GM08714 (cell line): ENCODE results near the gene ZNFX1.
"Not testable (repeated sequence)": the region's sequence is repeated elsewhere in the genome, so short reads cannot be mapped to it uniquely, and the experiment has no call there.

Experiments
- H3K4me3 ChIP-seq: fragments of 200-500 bp; sonication (Bioruptor generic); 2 replicates; pipeline ENCODE4 v1.5.1; 2014; ENCODE audit warnings: mild to moderate bottlenecking, low read length, inconsistent platforms
- ZNF274 ChIP-seq: IDR thresholded peaks from 2 replicates; pipeline ENCODE4 v1.6.1; 2012; ENCODE audit warnings: mild to moderate bottlenecking, low read depth, low read length

ZNFX1 gene

DNA sequence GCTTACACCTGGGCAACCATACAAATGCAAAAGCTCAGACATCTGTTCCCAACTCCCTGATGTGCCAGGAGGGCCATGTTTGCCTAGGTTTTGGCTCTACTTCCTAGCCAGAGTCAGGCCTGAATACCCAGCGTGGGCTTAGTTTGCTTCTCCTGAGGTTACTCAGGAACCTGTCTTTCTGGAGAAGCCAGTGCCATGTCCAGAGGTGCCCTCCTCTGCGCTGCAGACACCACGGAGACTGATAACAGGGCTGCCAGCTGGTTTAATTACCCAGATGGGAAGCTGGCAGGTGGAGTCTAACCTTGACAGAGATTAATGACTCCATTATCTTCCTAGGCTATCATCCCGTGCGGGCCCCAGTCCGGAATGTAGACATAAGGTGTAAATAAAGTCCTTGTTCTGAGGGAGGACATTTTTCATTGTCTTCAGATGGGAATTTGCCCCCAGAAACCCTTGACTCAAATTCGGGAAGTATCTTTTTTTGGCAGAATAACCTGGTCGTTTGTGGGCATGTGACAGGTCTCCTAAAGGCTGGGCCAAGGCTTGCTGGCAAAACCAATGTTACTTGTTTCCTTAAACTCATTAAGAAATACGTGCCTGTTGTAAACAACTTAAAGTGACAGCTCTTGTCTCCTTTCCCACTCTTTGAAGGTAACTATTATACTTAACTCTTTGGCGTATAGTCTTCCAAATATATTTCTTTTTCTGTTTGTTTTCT, 29.2 kb upstream of the ZNFX1 start:
- H3K4me3 ChIP-seq, result no peak overlapping the region
- no peak for TF ChIP-seq ZNF274

DNA sequence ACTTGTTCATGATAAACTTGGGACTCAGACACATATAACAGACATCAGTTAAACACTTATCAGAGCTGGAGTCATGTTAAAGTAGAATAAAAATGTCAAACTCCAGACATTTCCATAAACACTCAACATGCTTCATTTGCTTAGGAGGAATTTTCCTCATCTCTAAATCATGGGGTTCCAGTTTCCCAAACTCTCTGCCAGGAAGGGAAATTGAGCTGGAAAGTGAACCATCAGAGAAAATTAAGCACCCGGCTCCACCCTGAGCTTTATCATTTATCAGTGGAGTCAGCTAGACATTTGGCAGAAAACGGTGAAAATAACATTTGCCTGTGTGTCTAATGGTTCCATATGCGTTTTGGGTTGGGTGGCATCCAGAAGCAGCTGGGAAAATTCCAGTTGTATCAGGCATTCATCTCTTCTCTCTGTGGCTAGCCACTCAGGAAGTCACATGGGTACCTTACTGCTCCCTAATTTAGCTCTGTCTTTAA, 25.3 kb upstream of the ZNFX1 start:
- TF ChIP-seq ZNF274, result no peak
- no peak overlapping the region for H3K4me3 ChIP-seq

DNA sequence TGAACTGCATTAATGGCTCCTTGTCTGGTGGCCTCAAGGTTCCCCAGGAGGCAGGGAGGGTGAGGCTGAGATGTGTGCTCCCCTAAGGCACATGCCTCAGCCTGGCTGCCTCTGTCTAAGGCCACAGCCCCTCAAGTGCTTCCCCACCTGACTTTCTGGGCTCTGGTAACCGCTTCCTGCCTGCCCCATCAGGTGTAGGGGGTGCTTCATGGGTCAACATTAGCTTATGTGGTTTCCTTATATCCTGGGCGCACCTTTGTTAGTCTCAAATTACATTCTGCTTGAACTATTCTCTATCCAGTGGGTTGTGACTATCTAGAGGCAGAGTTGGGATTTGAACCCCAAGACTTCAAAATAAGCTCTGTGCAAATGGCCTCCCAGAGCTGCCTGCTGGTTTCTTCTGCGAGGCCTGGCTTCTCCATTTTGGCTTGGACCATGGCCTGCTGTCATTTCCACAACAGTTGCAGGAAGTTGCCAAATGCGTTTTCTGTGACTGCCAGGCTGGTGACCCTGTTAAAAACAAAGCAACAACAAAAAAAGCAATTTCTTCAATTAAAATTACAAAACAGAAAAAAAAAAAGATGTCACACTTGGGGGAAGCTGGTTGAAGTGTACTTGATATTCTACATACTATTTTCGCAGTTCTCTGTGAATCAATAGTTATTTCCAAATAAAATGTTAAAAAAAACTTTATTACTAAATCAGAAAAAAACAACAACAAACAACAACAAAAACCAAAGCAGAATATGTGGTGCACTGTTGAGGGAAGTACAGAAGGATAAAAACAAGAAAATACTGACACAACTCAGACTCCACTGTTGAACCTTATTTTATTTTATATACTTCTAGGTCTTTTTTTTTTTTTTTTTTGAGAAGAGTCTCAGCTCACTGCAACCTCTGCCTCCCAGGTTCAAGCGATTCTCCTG, 20.0 kb upstream of the ZNFX1 start:
- TF ChIP-seq ZNF274, result no peak
- H3K4me3 ChIP-seq, result no peak overlapping the region

DNA sequence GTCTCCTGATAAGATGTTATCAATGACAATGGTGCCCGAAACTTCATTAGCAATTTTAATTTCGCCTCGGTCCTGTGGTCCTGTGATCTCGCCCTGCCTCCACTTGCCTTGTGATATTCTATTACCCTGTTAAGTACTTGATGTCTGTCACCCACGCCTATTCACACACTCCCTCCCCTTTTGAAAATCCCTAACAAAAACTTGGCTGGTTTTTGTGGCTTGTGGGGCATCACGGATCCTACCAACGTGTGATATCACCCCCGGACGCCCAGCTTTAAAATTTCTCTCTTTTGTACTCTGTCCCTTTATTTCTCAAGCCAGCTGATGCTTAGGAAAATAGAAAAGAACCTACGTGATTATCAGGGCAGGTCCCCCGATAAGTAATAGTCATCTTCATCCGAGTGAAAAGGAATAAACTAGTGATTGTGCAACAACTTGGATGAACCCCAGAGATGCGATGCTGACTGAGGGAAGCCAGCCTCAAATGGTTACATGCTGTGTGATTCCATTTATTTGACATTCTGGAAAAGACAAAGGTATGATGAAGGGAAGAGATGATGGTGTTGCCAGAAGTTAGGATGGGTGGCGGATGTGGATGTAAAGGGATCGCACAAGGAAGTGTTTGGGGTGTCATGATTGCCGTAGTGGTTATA, 16.3 kb upstream of the ZNFX1 start:
- H3K4me3 ChIP-seq, result not testable (repeated sequence)

DNA sequence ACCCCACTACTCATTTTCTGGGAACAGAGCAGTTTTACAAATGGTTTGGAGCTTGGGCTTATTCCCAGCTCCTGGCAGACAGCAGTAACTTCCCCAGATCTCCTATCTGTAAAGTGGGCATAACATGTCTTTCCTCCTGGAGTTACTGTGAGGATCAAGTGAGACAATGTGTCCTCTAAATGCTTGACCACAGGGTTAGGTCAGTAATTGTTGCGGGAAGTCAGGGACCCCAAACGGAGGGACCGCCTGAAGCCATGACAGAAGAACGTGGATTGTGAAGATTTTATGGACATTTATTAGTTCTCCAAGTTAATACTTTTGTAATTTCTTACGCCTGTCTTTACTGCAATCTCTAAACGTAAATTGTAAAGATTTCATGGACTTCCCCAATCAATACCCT, 15.3 kb upstream of the ZNFX1 start:
- H3K4me3 ChIP-seq, result no peak overlapping the region
- no peak for TF ChIP-seq ZNF274

DNA sequence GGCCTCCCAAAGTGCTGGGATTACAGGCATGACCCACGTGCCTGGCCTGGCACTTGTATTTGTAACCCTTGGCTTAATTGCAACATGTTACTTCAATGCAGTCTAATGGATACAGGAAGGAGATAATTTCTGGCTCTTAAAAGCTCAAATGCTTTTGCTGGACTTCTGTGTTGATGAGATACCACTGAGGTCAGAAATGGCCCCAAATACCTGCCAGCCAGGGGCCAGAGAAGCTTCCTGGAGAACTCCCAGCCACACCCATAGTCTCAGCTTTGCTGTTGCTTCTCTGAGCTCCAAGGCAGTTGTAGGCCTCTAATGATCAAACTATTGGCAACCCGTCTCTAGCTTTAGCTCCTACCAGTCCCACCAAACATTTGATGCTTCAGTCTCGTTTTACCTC, 14.2 kb upstream of the ZNFX1 start:
- no peak overlapping the region for H3K4me3 ChIP-seq
- TF ChIP-seq ZNF274, result no peak

DNA sequence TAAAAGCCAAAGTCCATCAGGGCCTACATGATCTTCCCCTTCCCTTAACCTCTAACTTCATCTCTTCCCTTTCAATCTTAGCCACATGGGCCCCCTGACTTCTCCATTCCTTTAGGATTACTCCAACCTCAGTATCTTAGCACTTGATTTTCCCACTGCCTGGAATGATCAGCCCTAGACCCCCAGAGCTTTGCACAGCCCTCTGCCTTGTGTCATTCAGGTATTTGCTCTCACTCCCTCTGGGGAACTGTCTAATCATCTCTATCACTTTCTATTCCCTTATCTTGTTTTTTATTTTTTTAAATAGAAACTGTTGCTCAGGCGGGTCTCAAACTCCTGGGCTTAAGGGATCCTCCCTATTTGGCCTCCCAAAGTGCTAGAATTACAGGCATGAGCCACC, 13.3 kb upstream of the ZNFX1 start:
- no peak overlapping the region for H3K4me3 ChIP-seq
- TF ChIP-seq ZNF274, result no peak

DNA sequence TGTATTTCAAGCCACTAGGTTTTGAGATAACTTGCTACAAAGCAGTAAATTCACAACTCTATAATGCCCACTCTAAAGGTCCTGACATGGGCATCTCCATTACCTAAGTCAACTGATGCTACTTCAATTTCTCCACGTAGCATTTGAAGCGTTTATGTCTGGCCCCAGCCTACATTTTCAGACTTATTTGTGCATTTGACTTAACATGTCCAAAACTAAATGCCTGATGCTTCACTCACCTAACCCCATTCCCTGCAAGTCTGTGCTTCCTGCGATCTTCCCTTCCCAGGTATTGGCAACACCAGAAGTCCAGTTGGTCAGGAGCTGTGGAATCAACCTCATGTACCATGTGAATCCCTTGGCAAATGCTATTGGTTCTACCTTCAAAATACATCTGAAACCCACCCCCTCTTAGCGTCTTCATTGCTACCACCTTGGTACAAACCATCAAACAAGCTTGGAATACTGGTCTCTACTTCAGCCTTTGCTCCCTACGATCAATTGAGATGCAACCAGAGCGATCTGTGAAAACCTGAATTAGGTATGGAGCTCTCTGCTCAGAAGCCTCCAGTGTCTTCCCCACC, 12.8 kb upstream of the ZNFX1 start:
- no peak overlapping the region for H3K4me3 ChIP-seq
- TF ChIP-seq ZNF274, result no peak

DNA sequence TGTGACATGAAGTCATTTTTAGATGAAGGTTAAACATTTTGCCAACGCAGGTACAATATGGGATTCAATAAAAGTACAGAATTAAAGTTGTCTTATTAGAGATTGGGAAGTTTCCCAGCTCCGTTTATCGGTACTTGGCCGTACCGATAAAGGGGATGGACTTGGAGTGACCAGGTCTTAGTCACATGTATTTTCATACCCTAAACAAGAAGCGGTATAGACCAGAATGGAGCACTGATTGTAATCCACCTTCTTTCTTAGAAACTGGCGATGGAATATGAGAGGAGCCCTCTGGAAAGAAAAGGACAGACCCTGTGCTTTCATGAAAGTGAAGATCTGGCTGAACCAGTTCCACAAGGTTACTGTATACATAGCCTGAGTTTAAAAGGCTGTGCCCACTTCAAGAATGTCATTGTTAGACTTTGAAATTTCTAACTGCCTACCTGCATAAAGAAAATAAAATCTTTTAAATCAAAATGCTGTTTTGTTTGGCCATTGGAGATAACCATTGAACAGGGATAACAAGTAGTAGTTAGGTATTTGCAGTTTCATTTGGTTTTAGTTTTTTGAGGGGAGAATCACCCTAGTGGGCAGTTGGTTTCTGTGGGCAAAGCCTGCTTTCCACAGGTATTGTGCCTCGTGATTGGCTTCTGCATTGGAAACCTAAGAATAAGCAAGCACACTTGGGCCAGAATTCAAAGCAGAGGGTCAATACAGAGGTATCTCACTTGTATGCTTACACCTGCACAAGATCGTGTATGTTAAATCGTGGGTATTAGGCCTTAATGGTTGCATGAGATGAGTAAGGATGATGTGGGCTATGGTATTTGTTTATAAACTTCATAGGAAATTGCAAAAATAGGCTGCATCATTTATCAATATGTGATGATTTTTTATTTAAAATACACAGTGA, 11.2 kb upstream of the ZNFX1 start:
- H3K4me3 ChIP-seq, result no peak overlapping the region
- no peak for TF ChIP-seq ZNF274

DNA sequence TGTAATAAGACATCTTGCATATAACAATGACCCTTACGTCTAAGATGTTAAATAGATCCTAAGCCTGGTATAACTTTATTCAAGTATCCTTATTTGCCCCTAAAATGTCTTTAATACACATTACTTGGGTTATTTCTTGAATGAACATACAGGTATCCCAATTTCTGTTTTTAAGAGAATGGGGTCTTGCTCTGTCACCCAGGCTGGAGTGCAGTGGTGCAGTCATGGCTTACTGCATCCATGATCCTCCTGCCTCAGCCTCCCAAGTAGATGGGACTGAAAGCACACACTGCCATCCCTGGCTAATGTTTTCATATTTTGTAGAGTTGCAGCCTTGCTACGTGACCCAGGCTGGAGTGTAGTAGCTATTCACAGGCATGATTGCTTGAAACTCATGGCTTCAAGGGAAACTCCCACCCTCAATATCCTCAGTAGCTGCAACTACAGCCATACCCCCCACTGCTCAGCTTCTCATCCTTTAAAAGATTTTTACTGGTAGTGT, 10.4 kb upstream of the ZNFX1 start:
- TF ChIP-seq ZNF274, result no peak
- no peak overlapping the region for H3K4me3 ChIP-seq

DNA sequence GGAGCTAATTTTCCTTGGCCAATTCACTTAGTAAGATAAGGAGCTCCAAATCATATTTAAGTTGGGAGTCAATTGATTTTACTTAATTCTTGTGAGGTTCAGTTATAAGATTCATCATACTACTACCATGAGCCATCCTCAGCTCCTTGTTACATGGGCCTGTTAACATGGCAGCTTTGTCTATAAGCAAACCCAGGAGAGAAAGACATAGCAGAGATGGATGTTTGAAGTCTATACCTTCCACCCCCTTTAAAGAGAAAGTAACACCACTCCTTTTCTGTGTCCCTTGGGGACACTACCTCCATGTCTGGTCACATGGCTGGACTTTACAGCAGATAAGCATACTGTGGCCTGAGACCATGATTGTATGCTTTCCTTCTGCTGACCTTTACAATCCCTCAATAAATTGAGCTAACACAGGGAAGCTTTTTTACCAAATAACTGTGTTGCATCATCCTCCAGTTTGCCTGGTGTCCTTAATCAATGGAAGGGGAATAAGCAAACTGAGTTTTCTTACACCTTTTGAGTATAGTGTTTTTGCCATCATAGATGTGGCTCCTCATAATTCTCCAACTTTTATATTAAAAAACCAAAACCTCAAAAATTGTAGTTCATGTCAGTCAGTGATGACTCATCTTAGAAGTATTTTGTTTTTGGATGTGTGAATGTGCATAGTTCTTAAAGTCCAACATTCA, 9.8 kb upstream of the ZNFX1 start:
- H3K4me3 ChIP-seq, result no peak overlapping the region
- no peak for TF ChIP-seq ZNF274

DNA sequence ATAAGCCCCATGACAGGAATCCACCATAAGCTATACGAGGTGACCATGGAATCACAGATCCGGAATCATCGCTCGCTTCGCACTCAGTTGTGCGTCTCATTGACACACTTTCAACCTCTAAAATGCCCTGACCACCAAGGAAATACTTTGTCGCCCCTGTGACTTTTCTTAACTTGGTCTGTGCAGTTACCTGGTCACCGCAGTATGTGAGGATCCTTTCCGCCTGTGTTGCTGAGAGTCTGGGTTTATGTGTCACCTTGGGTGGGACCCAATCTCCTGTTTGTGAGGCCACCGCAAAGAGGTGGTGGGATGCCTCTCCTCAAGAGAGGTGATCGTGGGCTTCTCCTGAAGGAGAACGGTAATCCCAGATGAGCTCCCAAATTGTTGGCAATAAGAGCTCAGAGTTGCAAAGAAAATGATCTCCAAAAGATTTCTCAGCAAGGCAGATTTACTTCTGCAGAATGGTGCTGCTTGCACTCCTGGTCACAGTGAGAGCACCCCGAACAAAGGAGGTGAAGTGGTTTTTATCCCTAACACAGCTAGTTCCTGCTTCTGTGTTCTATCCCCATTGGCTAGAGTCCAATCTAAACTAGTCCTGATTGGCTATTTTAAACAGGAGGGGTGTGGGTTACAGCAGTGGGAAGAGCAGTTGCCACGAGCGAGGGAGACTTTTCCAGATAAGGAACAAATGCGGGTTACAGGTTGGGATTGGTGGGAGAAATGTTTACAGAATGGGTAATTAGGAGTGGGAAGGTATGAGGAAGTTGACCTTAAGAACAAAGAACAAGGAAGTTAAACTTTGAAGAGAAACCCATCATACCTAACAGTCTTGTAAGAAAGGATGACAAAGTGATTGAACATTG, 9.1 kb upstream of the ZNFX1 start:
- H3K4me3 ChIP-seq, result no peak overlapping the region
- no peak for TF ChIP-seq ZNF274
